Measurements from ENCODE around the gene FUT8.

Gene FUT8

DNA sequence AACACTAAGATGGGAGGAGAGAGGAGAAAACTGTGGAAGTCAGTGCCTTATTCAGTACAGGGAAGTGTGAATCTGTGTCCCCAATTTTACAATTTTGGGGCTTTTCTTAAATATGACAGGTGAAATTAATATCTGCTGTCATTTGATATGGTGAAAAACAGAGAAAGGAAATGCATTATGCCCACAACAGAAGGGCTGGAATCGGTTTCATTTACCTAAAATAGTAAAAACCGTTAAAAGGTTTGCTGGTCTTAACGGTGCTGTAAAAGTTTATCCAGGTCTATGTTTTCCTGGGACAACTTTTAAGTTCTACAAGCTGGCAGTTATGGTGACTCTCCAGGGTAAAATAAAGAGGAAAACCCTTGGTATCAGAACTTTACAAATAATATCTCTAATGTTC, 310.8 kb downstream of the FUT8 start:
- no peak overlapping the region for H3K4me3 ChIP-seq (ENCODE audit: low read depth, low read length)
- TF ChIP-seq, protein P1, sequence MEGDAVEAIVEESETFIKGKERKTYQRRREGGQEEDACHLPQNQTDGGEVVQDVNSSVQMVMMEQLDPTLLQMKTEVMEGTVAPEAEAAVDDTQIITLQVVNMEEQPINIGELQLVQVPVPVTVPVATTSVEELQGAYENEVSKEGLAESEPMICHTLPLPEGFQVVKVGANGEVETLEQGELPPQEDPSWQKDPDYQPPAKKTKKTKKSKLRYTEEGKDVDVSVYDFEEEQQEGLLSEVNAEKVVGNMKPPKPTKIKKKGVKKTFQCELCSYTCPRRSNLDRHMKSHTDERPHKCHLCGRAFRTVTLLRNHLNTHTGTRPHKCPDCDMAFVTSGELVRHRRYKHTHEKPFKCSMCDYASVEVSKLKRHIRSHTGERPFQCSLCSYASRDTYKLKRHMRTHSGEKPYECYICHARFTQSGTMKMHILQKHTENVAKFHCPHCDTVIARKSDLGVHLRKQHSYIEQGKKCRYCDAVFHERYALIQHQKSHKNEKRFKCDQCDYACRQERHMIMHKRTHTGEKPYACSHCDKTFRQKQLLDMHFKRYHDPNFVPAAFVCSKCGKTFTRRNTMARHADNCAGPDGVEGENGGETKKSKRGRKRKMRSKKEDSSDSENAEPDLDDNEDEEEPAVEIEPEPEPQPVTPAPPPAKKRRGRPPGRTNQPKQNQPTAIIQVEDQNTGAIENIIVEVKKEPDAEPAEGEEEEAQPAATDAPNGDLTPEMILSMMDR (IDR thresholded peaks at IDR 0.05; ENCODE audit: low read depth, low read length): no peak

DNA sequence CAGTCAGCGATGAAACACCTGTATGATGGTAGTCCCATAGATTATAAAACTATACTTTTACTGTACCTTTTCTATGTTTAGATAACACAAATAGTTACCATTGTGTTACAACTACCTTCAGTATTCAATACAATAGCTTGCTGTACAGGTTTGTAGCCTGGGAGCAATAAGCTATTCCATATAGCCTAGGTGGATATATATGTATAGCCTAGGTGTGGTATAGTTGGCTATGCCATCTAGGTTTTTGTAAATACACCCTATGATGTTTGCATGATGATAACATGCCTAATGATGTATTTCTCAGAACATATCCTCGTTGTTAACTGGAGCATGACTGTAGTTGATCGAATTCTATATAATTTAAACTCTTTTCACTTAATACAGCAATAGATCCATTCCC, 316.1 kb downstream of the FUT8 start:
- H3K4me3 ChIP-seq (ENCODE audit: low read depth, low read length): no peak overlapping the region
- TF ChIP-seq, protein P1 (IDR thresholded peaks at IDR 0.05; ENCODE audit: low read depth, low read length): no peak

DNA sequence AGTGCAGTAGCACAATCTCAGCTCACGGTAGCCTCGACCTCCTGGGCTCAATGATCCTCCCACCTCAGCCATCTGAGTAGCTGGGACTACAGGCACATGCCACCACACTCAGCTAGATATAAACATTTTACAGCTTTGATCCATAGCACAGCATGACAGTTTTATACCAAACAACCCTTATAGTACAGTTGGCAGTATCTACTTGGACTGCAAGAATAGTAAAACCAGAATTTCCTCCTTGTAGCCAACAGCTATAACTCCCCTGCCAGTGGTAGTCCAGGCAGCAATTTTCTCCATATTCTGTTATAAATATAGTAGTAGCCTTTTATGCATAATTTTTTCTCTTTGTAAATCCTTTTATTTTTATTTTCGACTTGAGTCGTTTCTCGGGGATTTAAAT, 317.0 kb downstream of the FUT8 start:
- no peak overlapping the region for H3K4me3 ChIP-seq (ENCODE audit: low read depth, low read length)
- TF ChIP-seq, protein P1 (IDR thresholded peaks at IDR 0.05; ENCODE audit: low read depth, low read length): no peak

- TF ChIP-seq, protein P1 (IDR thresholded peaks at IDR 0.05; ENCODE audit: low read depth, low read length): no peak
- no peak overlapping the region for H3K4me3 ChIP-seq (ENCODE audit: low read depth, low read length)
Observed at GRCh38 chr14:65731933-65732506, 319.5 kb downstream of the FUT8 start.

- TF ChIP-seq, protein P1 (IDR thresholded peaks at IDR 0.05; ENCODE audit: low read depth, low read length): no peak
- no peak overlapping the region for H3K4me3 ChIP-seq (ENCODE audit: low read depth, low read length)
Observed at GRCh38 chr14:65738339-65738738, 325.8 kb downstream of the FUT8 start.

DNA sequence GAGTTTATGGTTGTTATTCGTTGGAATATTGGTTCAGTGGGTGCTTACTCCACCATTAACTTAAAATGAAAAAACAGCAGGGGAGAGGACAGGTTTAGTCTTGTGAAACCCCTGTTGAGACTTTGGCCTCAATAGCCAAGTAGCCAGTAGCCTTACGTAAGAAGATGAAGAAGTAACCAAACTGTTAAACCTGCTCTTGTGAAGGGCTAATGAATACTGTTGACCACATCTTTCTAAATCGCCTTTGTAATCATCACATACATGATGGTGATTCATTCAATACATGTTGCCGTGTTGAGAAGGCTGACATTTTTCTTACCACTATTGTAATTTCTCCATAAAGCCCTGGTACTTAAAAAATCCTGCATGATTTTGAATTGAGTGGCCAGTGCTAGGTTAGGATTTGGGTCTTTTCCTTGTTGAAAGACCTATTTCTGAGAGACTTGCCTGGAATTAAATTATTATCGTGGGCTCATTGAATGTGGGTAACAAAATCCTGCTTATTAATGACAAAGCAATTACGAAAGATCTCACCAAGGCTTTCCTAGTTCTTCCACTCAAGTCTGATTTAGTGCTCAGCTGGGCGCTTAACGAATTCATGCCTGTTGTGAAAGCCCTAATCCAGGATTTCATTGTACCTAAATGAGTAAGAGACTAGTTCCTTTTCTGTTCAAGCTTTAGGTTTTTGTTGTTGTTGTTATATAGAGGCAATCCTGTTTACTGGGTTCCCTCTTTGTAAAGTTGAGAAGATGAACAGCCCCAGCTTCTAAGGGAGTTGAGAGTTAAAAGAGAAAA, 333.1 kb downstream of the FUT8 start:
- TF ChIP-seq, protein P1 (IDR thresholded peaks at IDR 0.05; ENCODE audit: low read depth, low read length): no peak
- H3K4me3 ChIP-seq (ENCODE audit: low read depth, low read length): no peak overlapping the region

GRCh38 chr14:65748796-65749195, 336.3 kb downstream of the FUT8 start:
- no peak overlapping the region for H3K4me3 ChIP-seq (ENCODE audit: low read depth, low read length)
- TF ChIP-seq, protein P1 (IDR thresholded peaks at IDR 0.05; ENCODE audit: low read depth, low read length): no peak

Measured in WI38 (cell line).